Brain pericyte (primary cell): Measurements from ENCODE around the gene KAZN.

Source experiments
- DNase-seq: peaks from one replicate; pipeline ENCODE4 v3.0.0-alpha.2; 2012; ENCODE audit warnings: low read depth, low spot score

Gene KAZN

DNA sequence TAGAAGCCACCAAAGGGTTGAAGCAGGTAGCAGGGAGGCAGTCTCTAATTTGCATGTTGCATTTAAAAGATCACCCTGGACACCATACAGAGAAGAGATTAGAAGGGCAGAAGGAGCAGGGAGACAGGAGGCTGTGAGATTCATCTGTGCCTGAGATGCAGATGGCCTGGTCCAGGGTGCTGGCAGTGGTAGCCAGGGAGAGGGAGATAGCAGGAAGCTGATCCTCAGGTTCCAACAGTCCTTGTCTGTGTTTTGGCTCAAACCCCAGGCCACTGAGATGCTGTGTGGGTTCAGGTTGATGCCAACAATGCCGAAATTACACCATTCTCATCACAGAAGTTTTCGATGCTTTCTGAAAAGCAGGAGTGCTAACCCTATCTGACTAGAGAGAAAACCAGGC lies 113.7 kb downstream of the KAZN start:
- no peak for DNase-seq

DNA sequence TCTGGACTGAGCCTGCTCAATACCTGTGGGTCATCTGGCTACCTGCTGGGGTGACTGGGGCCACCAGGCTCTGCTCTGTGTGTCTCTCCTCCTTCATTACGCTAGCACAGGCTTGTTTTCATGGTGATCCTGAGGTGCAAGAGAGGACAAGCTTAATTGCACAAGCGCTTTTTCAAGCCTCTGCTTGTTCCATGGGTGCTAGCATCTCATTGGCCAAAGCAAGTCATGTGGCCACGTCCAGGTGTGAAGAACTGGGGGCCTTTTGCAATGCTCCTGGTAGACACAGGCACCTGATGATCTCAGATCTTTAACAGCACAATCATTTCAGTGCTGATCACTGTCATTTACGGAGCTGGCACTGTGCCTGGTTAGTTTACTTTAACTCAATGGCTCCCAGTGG lies 114.6 kb downstream of the KAZN start:
- no peak for DNase-seq

DNA sequence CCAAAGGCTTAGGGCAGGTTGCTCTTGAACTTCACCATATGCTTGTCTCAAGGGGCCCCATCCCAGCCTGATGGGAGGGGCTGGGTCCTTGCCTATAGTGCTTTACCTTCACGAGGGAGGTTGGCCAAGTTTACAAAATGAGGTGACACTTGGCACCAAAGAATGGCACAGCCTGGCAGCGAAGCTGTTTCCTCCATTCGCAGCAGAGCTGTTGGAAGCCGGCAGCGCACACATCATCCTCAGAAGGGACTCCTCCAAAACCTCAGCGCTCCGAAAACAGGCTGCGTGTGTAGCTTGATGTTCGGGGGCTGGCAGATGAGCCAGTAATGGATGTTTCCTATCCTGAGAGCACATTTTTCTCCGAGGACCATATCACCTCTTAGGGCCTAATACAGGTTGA lies 116.8 kb downstream of the KAZN start:
- no peak for DNase-seq

DNA sequence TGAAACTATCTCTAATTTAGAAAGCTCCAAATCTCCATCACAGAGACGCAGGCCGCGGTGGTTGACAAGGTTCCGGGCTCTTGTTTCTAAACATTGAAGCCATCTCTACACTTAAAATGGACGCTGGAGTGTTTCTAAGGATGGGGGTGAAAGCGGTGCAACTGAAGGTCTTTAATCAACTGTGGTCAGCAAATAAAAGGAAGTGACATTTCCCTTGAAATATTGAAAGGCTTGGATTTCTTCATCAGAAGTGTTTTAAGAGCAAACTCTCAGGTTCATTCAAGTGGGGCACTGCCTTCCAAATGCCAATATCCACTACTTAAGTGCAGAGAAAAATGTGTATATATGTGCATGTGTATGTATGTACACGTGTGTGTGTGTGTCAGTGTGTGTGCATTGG lies 117.3 kb downstream of the KAZN start:
- DNase-seq: no peak

DNA sequence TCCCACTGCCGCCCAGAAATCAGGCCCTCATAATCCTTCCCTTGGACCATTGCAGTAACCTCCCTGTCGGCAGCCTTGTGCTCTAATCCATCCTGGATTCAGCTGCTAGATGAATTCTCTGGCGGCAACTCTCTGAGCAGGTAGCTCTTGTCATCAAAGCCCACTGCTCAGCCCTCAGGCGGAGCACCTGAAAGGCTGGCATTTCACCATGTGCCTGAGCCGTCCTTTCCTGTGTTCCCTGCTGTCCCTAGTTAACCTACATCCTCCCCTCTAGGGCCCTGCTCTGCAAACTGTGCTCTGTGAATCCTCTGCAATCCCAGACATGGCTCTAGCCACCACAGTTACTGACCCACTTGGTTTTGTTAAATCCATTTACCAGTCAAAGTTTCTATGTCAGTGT lies 118.0 kb downstream of the KAZN start:
- DNase-seq: no peak

DNA sequence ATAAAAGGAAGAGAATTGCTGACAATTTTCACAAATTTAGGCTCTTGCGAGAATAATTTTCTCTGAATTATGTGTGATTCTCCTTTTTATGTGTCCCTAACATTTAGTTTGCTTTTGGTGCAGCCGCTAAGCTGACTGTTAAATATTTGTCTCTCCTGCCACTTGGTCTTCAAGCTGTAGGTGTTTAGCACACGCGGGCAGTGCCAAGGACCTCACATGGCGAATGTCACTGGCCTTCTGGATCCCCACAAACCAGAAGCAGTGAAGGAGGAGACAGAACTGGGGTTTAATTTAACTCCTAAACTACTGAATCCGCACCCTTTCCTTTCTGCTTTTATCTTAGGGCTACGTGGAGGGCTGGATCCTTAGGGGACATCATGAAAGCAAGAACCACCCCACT lies 120.0 kb downstream of the KAZN start:
- DNase-seq: no peak

DNA sequence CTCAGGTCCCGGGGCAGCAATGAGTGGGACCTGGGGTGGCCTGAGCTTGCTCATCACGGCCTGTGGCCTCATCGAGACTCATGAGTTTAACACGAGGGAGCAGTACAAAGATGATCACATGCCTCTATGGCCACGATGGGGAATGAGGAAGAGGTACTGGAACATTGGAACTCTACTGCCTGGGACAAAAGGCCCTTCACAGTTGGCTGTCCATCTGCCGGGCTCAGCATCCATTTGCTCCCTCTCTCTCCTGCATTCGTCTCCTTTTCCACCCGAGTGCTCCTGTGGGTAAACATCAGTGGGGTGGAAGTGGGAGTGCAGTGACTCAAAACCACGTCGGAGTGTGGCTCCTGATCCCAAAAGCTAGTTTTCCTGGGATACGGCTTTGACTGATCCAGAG lies 124.9 kb downstream of the KAZN start:
- DNase-seq: no peak

DNA sequence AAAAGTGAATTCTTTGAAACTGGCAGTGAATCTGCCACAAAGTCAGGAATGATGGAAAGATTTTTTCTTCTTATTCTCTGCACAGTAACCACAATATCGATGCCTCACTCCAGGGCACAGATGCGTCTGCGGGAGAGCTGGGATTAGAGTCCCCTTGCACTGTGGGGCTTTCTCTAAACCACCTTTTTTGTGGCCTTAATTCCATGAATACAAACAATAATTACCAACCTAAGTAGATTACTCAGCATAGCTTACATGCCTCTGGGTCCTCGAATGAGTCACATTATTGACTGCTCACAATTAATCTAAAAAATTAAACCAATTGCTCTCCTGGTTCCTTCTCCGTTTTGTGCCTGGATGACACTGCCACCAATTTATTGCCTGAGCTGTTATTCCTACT lies 125.8 kb downstream of the KAZN start:
- DNase-seq: no peak

DNA sequence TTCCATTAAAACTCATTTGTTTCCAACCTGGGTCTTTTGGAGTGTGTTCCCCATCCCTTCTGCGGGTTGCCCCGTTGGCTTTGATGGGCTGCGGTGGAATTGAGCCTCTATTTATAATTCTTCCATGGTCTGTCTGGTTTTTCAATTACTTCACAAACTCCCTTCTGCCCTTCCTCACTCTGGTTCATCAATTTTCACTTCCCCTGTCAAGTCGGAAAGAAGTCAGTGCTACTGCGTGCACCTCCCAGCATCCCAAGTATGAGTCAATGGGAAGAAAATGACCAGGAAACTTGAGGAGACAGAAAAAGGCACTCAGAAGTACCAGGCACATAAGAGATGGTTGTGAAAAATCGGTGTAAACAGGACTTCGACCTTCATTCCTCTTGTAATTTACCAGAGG lies 126.2 kb downstream of the KAZN start:
- no peak for DNase-seq

DNA sequence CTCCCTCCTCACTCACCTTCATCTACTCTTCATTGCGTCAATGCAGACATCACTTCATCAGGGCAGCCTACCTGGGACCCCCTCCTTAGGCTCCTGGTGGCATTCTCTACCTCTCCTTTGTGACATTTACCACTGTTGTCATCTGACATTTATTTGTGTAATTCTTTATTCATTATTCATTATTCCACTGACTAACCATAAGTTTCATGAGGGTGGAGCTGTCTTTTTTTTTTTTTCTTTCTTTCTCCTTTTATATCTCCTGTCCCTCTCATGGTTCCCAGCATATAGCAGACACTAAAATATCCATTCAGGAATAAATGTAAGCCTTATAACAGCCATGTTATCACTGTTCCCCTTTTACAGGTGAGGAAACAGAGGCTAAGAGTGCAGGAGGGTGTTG lies 126.8 kb downstream of the KAZN start:
- no peak for DNase-seq

DNA sequence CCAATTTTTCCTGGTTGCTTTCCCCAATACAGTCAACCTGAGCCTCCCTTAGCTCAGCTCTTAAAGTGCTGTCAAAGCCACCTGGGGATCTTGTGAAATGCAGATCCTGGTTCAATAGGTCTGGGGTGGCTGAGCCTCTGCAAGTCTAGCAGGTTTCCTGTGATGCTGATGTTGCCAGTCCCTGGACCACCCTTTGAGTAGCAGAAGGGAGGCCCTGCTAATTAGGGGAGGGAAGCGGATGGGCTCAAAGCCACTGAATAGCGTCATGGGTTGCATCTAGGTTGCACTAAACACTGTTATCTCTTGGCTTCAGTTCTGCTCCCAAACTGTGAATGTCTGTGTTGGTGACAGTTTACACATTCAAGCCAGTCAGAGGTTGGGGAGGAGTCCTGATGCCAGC lies 127.2 kb downstream of the KAZN start:
- no peak for DNase-seq

DNA sequence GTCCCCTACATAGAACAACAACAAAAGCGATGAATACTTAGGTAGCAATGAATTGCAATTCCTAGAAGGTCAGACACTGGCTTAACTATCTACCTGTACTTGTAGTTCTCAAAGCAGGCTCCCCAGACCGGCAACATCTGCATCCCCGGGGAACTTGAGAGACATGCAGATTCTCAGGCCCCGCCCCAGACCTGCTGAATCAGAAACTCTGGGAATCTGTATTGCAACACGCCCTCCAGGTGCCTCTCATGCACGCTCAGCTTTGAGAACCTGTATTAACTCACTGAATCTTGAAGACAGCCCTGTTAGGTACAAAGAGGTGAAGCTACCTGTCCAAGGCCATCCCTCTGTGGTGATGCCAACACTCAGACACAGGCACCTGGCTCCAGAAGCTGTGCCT lies 128.1 kb downstream of the KAZN start:
- no peak for DNase-seq

DNA sequence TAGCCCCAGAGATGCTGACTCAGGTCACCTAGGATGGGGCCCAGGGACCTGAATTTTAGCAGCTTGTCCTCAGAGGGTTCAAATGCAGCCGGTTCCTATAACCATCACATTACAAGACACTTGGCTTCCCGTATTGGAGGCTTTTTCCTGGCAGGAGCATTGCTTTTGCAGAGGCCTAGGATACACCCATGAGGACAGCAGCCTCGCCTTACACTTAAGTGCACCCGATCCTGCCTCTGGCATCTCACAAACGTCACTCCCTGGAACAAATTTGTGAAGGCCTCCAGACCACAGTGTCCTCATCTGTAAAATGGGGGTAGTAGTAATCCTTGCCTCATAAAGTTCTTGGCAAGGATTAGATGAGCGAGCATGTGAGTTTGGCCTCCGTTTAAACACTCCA lies 130.0 kb downstream of the KAZN start:
- DNase-seq: no peak

DNA sequence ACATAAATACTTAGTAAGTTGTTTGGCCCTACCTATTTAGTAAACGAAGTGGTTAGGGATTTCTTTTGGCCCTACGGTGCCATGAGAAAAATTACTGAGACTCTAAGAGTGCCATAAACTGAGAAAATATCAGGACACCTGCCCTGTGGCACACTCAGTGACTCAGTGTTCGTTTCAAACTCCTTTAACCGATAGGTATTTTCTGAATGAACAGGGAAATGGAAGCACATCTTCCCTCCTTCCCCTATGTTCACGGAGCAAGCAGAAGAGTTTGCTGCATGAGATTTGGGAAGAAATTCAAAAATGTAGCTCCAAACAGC lies 134.2 kb downstream of the KAZN start:
- no peak for DNase-seq

DNA sequence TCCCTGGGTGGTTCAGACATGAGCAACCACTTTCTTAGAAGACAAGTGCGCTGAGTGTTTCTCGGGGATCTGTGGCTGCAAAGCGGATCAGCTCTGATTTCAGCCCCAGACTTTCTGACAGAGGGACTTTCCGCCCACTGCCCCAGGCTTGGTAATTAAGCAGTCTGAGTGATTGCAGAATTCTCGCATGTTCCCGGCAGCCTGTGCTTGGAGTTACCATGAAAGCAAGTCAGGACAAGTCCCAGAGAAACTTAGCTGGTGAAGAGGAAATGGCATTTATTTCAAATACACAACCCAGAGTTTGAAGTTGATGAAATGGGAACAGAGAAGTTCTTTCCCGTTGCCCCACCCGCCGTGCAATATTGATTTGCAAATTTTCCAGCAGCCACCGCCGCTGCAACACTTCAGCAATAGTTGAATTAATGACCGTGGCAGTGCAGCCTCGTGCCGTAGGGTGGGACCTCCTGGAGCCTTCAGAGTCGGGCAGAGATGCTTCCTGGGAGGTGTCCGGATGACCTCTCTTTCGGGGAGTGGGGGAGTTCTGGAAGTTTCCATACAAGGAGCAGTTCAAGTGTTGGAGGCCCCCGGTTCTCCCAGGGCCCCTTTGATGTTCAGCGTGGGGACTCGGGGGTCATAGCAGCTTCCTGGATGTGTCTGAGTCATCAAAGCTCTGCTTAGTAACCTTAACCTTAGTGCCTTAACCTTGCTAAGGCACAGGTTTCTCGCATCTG lies 134.7 kb downstream of the KAZN start:
- no peak for DNase-seq

DNA sequence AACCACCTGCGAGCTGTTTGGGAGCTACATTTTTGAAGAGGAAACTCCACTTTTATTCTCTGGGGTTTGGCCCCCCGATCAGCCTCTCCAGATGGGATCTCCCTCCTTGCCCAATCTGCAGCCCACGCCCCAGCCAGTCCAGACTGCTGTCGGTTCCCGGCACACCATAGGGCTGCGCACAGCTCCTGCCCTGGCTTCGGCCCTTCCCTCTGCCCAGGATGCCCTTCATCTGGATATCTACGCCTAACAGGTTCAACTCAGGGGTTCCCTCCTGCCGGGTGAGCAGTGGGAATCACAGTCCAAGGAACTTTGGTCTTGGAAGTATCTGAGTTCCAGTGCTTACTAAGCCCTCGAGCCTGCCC lies 135.3 kb downstream of the KAZN start:
- no peak for DNase-seq

DNA sequence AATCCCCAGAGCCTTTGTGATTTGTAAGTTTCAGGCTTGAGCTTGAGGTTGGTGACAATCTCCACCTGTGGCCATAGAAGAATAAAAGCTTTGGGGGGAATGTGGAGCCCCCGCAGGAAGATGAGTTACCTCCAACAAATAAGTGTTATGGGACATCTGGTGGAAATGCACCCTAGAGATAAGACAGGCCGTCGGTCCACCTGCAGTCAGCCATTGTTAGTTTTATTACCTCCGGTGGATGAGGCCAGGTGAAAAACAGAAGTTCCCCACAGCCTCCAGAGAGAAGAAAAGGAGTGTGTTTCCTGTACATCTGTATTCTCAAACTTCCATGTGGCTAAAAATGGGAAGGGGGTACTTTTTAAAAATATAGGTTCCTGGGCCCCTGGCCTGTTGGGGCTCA lies 137.4 kb downstream of the KAZN start:
- no peak for DNase-seq

DNA sequence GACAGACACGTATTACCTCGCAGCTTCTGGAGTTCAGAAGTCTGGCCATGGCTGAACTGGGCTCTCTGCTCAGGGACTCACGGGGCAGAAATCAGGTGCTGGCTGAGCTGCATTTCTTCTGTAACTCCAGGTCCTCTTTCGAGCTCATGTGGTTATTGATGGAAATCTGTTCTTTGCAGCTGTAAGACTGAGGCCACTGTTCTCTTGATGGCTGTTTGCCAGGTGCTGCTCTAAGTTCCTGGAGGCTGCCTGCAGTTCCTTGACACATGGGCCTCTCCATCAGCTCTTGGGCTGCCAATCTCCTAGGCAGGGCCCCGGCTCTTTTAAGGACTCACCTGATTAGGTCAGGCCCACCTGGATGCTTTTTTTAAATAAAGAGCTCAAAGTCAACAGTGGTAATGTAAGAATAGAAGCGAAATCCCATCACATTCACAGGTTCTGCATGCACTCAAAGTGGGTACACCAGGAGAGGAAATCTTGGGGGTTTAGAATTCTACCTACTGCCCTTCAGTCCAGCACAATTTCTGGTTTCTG lies 139.1 kb downstream of the KAZN start:
- DNase-seq: no peak

DNA sequence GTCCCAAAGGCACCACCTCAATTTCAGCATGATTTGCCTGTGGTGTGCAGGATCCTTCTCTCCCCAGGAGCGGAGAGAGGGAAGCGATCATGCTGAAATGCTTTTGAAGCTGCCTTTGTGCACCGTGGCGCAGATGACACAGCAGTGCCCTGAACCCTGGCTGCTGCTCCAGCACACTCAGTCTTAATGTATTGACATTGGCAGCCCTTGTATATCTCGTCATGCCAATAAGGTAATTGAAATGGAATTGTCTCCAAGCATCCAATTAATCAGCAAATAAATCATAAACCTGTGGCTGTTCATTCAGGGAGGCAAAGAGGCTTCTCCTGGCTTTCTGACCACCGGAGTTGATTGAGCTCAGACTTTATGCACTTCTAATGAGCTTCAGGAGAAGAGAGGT lies 139.8 kb downstream of the KAZN start:
- DNase-seq: no peak

DNA sequence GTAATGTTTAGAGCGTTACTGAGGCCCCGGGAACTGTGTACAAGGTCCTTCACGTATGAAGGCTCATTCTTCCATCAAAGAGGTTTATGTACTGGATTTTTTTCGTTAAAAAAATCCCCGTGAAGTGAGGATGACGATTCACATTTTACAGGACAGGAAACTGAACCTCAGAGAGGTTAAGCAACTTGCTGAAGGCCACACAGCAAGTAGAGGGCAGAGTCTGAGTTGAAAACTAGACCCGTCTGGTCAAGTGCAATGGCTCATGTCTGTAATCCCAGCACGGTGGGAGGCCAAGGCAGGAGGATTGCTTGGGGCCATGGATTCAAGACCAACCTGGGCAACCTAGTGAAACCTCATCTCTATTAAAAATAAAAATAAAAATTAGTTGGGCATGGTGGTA lies 140.2 kb downstream of the KAZN start:
- no peak for DNase-seq

DNA sequence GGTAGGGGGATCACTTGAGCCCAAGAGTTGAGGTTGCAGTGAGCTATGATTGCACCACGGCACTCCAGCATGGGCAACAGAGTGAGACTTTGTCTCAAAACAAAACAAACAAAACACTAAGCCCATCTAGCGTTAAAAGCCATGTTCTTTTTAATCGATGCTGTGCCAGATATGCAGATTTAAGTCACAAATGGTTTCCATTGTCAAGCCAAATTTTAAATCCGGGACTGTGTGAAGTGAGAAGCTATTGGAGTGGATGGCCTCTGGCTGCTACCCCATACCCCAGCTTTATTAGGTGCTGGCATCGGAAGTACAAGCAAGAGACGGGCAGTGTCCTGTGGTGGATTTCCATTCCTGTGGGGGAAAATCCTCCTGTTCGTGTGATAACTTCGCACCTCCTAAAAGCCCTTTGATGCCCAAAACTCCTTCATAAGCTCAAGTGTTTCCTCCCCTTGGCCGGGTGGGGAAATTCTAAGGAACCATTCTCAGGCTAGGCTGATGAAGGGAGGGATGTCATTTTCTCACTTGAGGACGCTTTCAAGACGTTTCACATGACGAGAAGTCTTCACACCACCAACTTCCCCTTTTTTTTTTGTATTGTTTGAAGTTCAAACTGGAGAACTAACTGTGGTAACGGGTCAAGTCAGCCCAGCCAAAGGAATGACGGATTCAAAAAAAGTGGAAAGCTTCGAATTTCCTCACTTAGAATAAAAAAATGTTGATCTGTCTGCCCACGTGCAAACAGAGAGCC lies 140.8 kb downstream of the KAZN start:
- DNase-seq: no peak

DNA sequence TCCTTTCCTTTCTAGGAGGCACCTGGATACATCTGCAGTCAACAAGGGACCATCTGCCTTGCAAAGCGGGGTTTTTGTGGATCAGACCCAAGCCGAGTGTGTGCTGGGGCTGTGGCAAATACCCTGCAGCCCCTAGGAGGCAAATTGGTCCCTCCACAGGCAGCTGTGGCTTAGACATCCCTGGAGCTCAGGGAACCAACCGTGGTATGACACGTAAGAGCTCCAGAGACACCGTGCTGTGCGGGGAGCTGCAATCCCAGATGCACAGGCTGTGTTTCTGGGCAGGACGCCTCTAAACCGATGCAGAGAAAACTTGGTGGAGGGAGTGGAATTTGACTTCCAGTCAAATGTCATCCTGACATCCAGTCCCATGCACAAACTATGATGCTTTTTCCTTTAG lies 141.5 kb downstream of the KAZN start:
- DNase-seq: no peak

DNA sequence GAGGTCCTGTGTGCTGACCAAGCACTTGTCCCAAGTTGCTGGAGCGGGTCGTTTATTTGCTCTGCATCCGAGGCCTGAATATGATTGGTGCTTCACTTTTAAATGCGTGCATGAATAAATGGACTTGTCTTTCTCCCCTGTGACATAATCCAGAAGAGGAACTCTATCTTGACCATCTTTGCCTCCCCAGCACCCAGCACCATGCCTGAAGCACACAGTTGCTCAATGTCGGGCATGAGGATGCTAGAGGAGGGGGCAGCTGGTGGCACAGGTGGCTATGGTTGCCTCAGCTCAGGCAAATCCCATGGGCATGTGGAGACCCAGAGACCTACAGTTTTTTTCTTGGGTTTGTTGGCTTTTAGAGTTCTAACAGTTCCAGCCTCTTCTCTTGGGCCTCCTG lies 142.6 kb downstream of the KAZN start:
- no peak for DNase-seq

DNA sequence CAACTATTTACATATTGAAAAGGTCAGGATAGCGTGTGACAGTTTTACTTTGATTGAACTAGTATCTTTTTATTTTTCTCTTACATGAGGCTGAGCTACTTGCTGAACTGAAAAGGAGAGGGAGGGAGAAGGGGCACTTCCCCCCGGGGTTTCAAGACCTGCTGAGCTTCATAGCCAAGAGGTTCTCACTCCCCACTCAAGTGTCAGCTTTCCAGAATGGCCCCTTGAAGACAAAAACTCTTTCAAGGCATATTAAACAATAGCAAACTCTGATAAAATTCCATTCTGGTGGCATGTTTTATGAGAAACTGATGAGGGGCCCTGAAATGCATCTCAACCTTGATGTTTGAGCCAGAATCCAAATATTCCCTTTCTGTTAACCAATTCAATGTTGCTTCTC lies 143.0 kb downstream of the KAZN start:
- no peak for DNase-seq
